HepG2 (cell line): Measurements from ENCODE around the gene SLC12A2. TPM values are rescaled to one million over a fixed set of nuclear protein-coding genes. Genes with fewer than 3 reads are reported as not detected.

Experiments
- ATF6 ChIP-seq: sonication (generic); formaldehyde crosslinking; conservative IDR thresholded peaks from 2 replicates; pipeline ENCODE4 v1.4.0; 2020; ENCODE audit warnings: missing genetic modification reagents
- FOSL1 ChIP-seq: sonication (generic); formaldehyde crosslinking; IDR thresholded peaks from 2 replicates; pipeline ENCODE4 v1.9.0; 2021; ENCODE audit warnings: missing genetic modification reagents, borderline replicate concordance
- GMEB2 ChIP-seq: IDR thresholded peaks from 2 replicates; pipeline ENCODE4 v1.6.1; 2016; ENCODE audit warnings: missing biosample characterization, missing genetic modification reagents, low read depth
- JUNB ChIP-seq: sonication (generic); formaldehyde crosslinking; IDR thresholded peaks from 2 replicates; pipeline ENCODE4 v1.8.0; 2022; ENCODE audit warnings: missing genetic modification reagents, mild to moderate bottlenecking, borderline replicate concordance
- MAZ ChIP-seq, 2 experiments: sonication (generic) in 1 of 2; formaldehyde crosslinking in 1 of 2; IDR thresholded peaks; 2 replicates each; pipeline versions ENCODE4 v1.5.0 to v1.6.1; 2012 to 2020; ENCODE audit warnings: low read depth in 2 of 2, mild to moderate bottlenecking in 2 of 2, borderline replicate concordance in 1 of 2, improper control_type of control experiment in 1 of 2, low read length in 1 of 2, missing genetic modification reagents in 1 of 2, moderate library complexity in 1 of 2
- MTA1 ChIP-seq: sonication (generic); formaldehyde crosslinking; IDR thresholded peaks from 2 replicates; pipeline ENCODE4 v1.4.0; 2020; ENCODE audit warnings: missing genetic modification reagents, mild to moderate bottlenecking, borderline replicate concordance
- MYC ChIP-seq: sonication (generic); formaldehyde crosslinking; IDR thresholded peaks from 2 replicates; pipeline ENCODE4 v1.9.0; 2021; ENCODE audit warnings: missing genetic modification reagents, borderline replicate concordance
- MYNN ChIP-seq: sonication (generic); formaldehyde crosslinking; IDR thresholded peaks from 2 replicates; pipeline ENCODE4 v1.4.0; 2020; ENCODE audit warnings: mild to moderate bottlenecking, low read depth, missing genetic modification reagents
- ZNF740 ChIP-seq: sonication (generic); formaldehyde crosslinking; IDR thresholded peaks from 2 replicates; pipeline ENCODE4 v1.4.0; 2020; ENCODE audit warnings: missing genetic modification reagents
- ZNF777 ChIP-seq: sonication (generic); formaldehyde crosslinking; IDR thresholded peaks from 2 replicates; pipeline ENCODE4 v1.4.0; 2020; ENCODE audit warnings: missing genetic modification reagents
- polyA plus RNA-seq, 8 experiments: library from polyadenylated mRNA; depleted of rRNA in 3 of 8; stranded (reverse) in 7 of 8; unstranded in 1 of 8; fragments of >200 nt; fragmentation: Illumina TruSeq in 4 of 8; extraction: Trizol in 4 of 8; gene quantifications; 2 replicates each; pipeline versions ENCODE4 v1.2.1 to v1.2.3, GENCODE V29; 2011 to 2016; ENCODE audit warnings: low read depth in 4 of 8, missing spikeins in 1 of 8, mixed read lengths in 1 of 8; ENCODE audit not compliant: insufficient read depth in 1 of 8
- total RNA-seq, 5 experiments: library from RNA; depleted of rRNA; stranded (reverse); fragments of >200 nt; fragmentation: Illumina TruSeq; extraction: Trizol; gene quantifications; 2 replicates each; pipeline ENCODE4 v1.2.3, GENCODE V29; 2016; ENCODE audit warnings: low read depth in 1 of 5
- TF ChIP-seq, protein P1 (sequence below): sonication (generic); formaldehyde crosslinking; IDR thresholded peaks from 2 replicates; pipeline ENCODE4 v1.4.0; 2020; ENCODE audit warnings: missing genetic modification reagents, borderline replicate concordance
- TF ChIP-seq, protein P2 (sequence below): sonication (generic); formaldehyde crosslinking; IDR thresholded peaks from 2 replicates; pipeline ENCODE4 v1.5.0; 2020; ENCODE audit warnings: mild to moderate bottlenecking, missing genetic modification reagents
- TF ChIP-seq, protein P3 (sequence below): sonication (generic); formaldehyde crosslinking; IDR thresholded peaks from 2 replicates; pipeline ENCODE4 v1.4.0; 2020; ENCODE audit warnings: mild to moderate bottlenecking, low read depth, missing genetic modification reagents

Gene SLC12A2
- total and polyA plus RNA-seq, 2 of the 13 experiments (the other 11 are each of a cell fraction or from before 2014, with no cell fraction given) = 4.0 to 9.7 TPM

DNA sequence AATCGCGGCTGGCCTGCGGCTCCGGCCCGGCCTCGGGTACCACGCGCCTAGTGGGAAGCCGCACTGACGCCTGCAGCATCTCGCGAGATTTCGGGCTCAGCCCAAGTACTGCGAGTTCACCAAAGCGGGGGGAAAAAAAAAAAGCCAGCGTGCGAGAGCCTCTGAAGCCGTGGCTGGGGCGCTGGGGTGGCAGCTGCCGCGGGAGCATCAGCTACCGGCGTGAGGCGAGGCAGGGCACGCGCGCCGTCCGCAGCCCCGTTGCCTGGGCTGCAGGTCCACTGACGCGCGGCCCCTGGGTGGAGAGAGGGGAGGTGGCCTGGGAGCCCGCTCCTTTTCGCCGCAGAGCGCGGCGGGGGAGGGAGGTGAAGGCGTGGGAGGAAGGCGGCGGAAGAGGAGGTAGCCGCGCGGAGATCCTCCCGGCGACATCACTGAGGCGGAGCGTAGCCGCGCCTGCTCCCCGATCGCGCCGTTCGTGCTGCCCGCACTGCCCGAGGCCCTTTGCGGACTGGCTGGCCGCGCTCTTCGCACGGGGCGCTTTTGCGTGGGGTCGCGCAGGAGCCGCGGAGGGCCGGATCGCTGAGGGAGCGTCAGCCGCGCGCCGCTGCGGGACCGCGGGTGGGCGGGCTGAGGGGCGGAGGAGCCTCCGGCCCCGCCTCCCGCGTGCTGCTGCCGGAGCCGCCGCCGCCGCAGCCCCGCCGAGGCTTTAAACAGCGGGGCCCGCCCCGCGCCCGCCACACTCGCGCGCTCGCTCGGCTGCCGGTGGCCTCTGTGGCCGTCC, at the start of gene SLC12A2 (continued):
- no peak for TF ChIP-seq ATF6 (CRISPR knock-in tag)
- TF ChIP-seq MYC (CRISPR knock-in tag) = peak; percentile 79; the same call in 1 of the 2 replicates
- TF ChIP-seq MYNN (CRISPR knock-in tag) = no peak
- no peak for TF ChIP-seq FOSL1 (CRISPR knock-in tag)
- TF ChIP-seq, protein P1, sequence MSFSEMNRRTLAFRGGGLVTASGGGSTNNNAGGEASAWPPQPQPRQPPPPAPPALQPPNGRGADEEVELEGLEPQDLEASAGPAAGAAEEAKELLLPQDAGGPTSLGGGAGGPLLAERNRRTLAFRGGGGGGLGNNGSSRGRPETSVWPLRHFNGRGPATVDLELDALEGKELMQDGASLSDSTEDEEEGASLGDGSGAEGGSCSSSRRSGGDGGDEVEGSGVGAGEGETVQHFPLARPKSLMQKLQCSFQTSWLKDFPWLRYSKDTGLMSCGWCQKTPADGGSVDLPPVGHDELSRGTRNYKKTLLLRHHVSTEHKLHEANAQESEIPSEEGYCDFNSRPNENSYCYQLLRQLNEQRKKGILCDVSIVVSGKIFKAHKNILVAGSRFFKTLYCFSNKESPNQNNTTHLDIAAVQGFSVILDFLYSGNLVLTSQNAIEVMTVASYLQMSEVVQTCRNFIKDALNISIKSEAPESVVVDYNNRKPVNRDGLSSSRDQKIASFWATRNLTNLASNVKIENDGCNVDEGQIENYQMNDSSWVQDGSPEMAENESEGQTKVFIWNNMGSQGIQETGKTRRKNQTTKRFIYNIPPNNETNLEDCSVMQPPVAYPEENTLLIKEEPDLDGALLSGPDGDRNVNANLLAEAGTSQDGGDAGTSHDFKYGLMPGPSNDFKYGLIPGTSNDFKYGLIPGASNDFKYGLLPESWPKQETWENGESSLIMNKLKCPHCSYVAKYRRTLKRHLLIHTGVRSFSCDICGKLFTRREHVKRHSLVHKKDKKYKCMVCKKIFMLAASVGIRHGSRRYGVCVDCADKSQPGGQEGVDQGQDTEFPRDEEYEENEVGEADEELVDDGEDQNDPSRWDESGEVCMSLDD = no peak
- no peak for TF ChIP-seq MTA1 (CRISPR knock-in tag)
- no peak for TF ChIP-seq ZNF777 (CRISPR knock-in tag)
- TF ChIP-seq ZNF740 (CRISPR knock-in tag) = peak; percentile 72; the same call in 1 of the 2 replicates
- TF ChIP-seq, protein P2, sequence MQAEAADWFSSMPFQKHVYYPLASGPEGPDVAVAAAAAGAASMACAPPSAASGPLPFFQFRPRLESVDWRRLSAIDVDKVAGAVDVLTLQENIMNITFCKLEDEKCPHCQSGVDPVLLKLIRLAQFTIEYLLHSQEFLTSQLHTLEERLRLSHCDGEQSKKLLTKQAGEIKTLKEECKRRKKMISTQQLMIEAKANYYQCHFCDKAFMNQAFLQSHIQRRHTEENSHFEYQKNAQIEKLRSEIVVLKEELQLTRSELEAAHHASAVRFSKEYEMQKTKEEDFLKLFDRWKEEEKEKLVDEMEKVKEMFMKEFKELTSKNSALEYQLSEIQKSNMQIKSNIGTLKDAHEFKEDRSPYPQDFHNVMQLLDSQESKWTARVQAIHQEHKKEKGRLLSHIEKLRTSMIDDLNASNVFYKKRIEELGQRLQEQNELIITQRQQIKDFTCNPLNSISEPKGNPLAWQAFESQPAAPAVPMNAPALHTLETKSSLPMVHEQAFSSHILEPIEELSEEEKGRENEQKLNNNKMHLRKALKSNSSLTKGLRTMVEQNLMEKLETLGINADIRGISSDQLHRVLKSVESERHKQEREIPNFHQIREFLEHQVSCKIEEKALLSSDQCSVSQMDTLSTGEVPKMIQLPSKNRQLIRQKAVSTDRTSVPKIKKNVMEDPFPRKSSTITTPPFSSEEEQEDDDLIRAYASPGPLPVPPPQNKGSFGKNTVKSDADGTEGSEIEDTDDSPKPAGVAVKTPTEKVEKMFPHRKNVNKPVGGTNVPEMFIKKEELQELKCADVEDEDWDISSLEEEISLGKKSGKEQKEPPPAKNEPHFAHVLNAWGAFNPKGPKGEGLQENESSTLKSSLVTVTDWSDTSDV (CRISPR knock-in tag) = peak; percentile 51; the same call in 1 of the 2 replicates
- TF ChIP-seq, protein P3, sequence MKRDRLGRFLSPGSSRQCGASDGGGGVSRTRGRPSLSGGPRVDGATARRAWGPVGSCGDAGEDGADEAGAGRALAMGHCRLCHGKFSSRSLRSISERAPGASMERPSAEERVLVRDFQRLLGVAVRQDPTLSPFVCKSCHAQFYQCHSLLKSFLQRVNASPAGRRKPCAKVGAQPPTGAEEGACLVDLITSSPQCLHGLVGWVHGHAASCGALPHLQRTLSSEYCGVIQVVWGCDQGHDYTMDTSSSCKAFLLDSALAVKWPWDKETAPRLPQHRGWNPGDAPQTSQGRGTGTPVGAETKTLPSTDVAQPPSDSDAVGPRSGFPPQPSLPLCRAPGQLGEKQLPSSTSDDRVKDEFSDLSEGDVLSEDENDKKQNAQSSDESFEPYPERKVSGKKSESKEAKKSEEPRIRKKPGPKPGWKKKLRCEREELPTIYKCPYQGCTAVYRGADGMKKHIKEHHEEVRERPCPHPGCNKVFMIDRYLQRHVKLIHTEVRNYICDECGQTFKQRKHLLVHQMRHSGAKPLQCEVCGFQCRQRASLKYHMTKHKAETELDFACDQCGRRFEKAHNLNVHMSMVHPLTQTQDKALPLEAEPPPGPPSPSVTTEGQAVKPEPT (CRISPR knock-in tag) = no peak; the same call in 1 of the 2 replicates
- no peak for TF ChIP-seq JUNB (CRISPR knock-in tag)
- TF ChIP-seq MAZ (IDR thresholded peaks at IDR 0.05; ENCODE audit: borderline replicate concordance, low read depth, low read length) = no peak
- peak; percentile 81 for TF ChIP-seq MAZ (CRISPR knock-in tag; IDR thresholded peaks at IDR 0.05; ENCODE audit: low read depth)
- no peak for TF ChIP-seq GMEB2 (CRISPR knock-in tag)
